Measurements from ENCODE around the gene ZBTB45.

- no peak for TF ChIP-seq CTCF (IDR thresholded peaks at IDR 0.05)
- no peak for TF ChIP-seq POLR2A (IDR thresholded peaks at IDR 0.05)
These were observed 2.4 kb downstream of the ZBTB45 start for GRCh38 chr19:58516964-58517833.
